Measurements from ENCODE around the gene ADAT3. TPM values are rescaled to one million over a fixed set of nuclear protein-coding genes. Genes with fewer than 3 reads are reported as not detected.
"Not testable (repeated sequence)": the region's sequence is repeated elsewhere in the genome, so short reads cannot be mapped to it uniquely, and the experiment has no call there.

Gene ADAT3
- total RNA-seq, 2 donors from 2014 or later, result 9.9 to 13.8 TPM

DNA sequence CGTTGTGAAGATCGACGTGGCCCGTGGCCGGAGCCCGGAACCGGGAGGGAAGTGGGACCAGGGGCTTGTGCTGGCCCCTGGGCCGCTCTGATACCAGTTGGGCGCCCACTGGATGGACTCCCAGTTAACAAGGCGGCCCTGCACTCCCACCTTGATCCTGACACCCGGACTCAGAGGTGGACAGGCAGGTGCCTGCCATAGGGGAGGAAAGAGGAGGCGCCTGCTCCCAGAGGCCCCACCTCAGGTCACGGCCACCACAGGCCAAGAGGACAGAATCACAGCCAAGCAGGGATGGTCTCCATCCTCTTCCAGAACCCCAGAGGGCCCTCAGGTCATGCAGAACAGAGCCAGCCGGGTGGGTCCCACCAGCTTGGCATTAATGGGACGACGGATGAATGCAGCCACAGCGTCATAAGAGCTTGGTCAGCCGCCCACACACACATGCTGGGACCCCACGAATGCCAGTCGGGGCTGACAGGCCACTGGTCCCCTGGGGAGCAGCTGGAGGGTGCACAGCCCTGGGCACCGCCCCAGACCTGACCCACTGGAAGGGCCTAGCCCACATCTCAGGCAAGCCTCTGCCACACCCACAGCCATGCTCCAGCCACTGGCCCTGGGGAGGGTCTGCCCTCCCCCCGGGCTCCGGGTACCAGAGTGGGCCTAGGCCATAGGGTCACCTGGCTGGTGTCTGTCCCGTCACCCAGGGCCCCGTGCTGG is 32.2 kb upstream of the ADAT3 start:
- Histone ChIP-seq H3K27ac (ENCODE audit: low read depth, low read length) (no peak overlapping the region), H3K4me3 (ENCODE audit: low read length) (no peak overlapping the region), H3K27me3 (ENCODE audit: control insufficient read depth, insufficient read depth, low read length, poor library complexity, severe bottlenecking) (no peaks in the 10 kb centered on the region), H3K9me3 (ENCODE audit: control insufficient read depth, low read length) (no peaks in the 10 kb centered on the region), H3K4me1 (ENCODE audit: control insufficient read depth, insufficient read depth, low read length) (peaks cover 16% of the 10 kb centered on the region), H3K9ac (ENCODE audit: extremely low read depth, low read length, poor library complexity, severe bottlenecking) (no peak overlapping the region), H3K36me3 (ENCODE audit: control insufficient read depth, insufficient read depth, low read length) (no peaks in the 10 kb centered on the region)
- DNase-seq, result no peak
- Mint-ChIP-seq H3K9me3 (no peaks in the 10 kb centered on the region), H3K27me3 (ENCODE audit: insufficient read depth) (no peaks in the 10 kb centered on the region), H3K4me3 (no peak overlapping the region), H3K27ac (no peak overlapping the region), H3K4me1 (peaks cover 22% of the 10 kb centered on the region), H3K36me3 (ENCODE audit: low read depth) (peaks cover 2% of the 10 kb centered on the region)
- TF ChIP-seq CTCF (conservative IDR thresholded peaks at IDR 0.05), result no peak
- 93 to 95% methylated on average over 13 to 25 of the region's 25 CpGs for WGBS, 2 experiments (ENCODE audit: insufficient coverage in 1 of 2, insufficient read length in 1 of 2)

DNA sequence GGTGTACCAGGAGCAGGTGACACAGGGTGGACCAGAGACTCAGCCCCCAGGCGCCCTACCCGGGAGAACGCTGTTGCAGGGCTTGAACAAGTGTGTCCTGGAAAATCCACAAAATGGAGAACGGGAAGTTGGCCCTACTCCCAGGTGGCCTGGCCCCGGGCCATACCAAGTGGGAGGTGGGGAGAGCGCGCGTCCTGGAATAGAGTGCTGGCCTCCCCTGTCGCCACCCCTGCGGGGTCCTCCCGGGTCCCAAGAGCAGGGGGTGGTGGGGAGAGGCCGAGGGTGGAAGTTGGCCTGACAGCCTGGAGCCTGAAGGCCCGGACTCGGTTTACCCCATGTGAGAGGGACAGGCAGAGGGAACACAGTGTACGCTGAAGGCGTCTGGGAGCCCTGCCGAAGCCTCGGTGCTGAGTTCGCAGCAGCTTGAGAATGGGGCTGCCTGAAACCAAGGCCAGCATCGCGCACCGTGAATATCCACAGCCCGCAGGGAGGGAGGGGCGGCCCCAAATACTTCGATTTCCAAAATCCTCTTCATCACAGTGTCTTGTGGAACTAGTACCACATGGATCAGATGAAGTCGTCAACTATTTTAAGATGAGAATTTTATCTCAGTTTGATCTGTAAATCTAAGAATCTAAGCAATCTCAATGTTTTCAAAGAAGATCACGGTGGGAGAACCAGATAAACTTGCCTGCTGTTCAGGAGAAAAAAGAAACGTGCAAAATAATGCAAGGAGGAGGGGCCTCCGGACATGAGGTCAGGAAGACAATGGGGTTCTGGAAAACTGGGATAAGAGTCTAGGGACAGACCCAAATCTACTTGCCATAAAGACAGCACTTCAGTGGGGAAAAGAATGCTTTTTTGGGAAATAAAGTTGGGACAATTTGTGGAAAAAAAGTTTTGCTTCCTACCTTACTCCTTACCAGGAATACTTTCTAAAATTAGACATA is 31.4 kb upstream of the ADAT3 start:
- Mint-ChIP-seq H3K4me1 (peaks cover 22% of the 10 kb centered on the region), H3K4me3 (peak overlapping the region; percentile 96), H3K9me3 (no peaks in the 10 kb centered on the region), H3K36me3 (ENCODE audit: low read depth) (peaks cover 2% of the 10 kb centered on the region), H3K27me3 (ENCODE audit: insufficient read depth) (peaks cover 3% of the 10 kb centered on the region), H3K27ac (peak overlapping the region; percentile 50)
- DNase-seq, result no peak
- no peaks in the 10 kb centered on the region for H3K9me3 ChIP-seq (ENCODE audit: control insufficient read depth, low read length)
- no peaks in the 10 kb centered on the region for H3K36me3 ChIP-seq (ENCODE audit: control insufficient read depth, insufficient read depth, low read length)
- 92 to 93% methylated on average over 22 to 29 of the region's 29 CpGs for WGBS, 2 experiments (ENCODE audit: insufficient coverage in 1 of 2, insufficient read length in 1 of 2)
- H3K4me3 ChIP-seq (ENCODE audit: low read length), result peak overlapping the region; percentile 96
- no peak overlapping the region for H3K9ac ChIP-seq (ENCODE audit: extremely low read depth, low read length, poor library complexity, severe bottlenecking)
- no peak overlapping the region for H3K27ac ChIP-seq (ENCODE audit: low read depth, low read length)
- H3K27me3 ChIP-seq (ENCODE audit: control insufficient read depth, insufficient read depth, low read length, poor library complexity, severe bottlenecking), result no peaks in the 10 kb centered on the region
- H3K4me1 ChIP-seq (ENCODE audit: control insufficient read depth, insufficient read depth, low read length), result peaks cover 16% of the 10 kb centered on the region
- TF ChIP-seq CTCF (conservative IDR thresholded peaks at IDR 0.05), result no peak

GRCh38 chr19:1874554-1875185 is 30.5 kb upstream of the ADAT3 start:
- no peak overlapping the region for H3K27ac ChIP-seq (ENCODE audit: low read depth, low read length)
- 37 to 41% methylated on average over 9 to 13 of the region's 16 CpGs for WGBS, 2 experiments (ENCODE audit: insufficient coverage in 1 of 2, insufficient read length in 1 of 2)
- Mint-ChIP-seq H3K4me3 (peak overlapping the region; percentile 96), H3K27ac (peak overlapping the region; percentile 95), H3K36me3 (ENCODE audit: low read depth) (peaks cover 2% of the 10 kb centered on the region), H3K4me1 (peaks cover 22% of the 10 kb centered on the region), H3K27me3 (ENCODE audit: insufficient read depth) (peaks cover 3% of the 10 kb centered on the region), H3K9me3 (no peaks in the 10 kb centered on the region)
- H3K9me3 ChIP-seq (ENCODE audit: control insufficient read depth, low read length), result no peaks in the 10 kb centered on the region
- peak overlapping the region; percentile 84 for H3K9ac ChIP-seq (ENCODE audit: extremely low read depth, low read length, poor library complexity, severe bottlenecking)
- H3K4me1 ChIP-seq (ENCODE audit: control insufficient read depth, insufficient read depth, low read length), result peaks cover 16% of the 10 kb centered on the region
- no peak for DNase-seq
- H3K4me3 ChIP-seq (ENCODE audit: low read length), result peak overlapping the region; percentile 96
- H3K27me3 ChIP-seq (ENCODE audit: control insufficient read depth, insufficient read depth, low read length, poor library complexity, severe bottlenecking), result no peaks in the 10 kb centered on the region
- no peak for TF ChIP-seq CTCF (conservative IDR thresholded peaks at IDR 0.05)
- no peaks in the 10 kb centered on the region for H3K36me3 ChIP-seq (ENCODE audit: control insufficient read depth, insufficient read depth, low read length)

GRCh38 chr19:1875265-1875645 is 29.9 kb upstream of the ADAT3 start:
- Mint-ChIP-seq H3K27ac (peak overlapping the region; percentile 95), H3K4me3 (peak overlapping the region; percentile 96), H3K4me1 (peaks cover 22% of the 10 kb centered on the region)
- not testable (repeated sequence) for H3K27me3 Mint-ChIP-seq (ENCODE audit: insufficient read depth); H3K36me3 Mint-ChIP-seq (ENCODE audit: low read depth); H3K36me3 ChIP-seq (ENCODE audit: control insufficient read depth, insufficient read depth, low read length); H3K9me3 Mint-ChIP-seq; H3K27ac ChIP-seq (ENCODE audit: low read depth, low read length); H3K27me3 ChIP-seq (ENCODE audit: control insufficient read depth, insufficient read depth, low read length, poor library complexity, severe bottlenecking); H3K9me3 ChIP-seq (ENCODE audit: control insufficient read depth, low read length)
- WGBS, 2 experiments (ENCODE audit: insufficient coverage in 1 of 2, insufficient read length in 1 of 2), result 4 to 7% methylated on average over 7 to 11 of the region's 11 CpGs
- Histone ChIP-seq H3K4me3 (ENCODE audit: low read length) (peak overlapping the region; percentile 96), H3K9ac (ENCODE audit: extremely low read depth, low read length, poor library complexity, severe bottlenecking) (peak overlapping the region; percentile 84), H3K4me1 (ENCODE audit: control insufficient read depth, insufficient read depth, low read length) (peaks cover 16% of the 10 kb centered on the region)
- DNase-seq, result peak; percentile 54

All from endodermal cell (in vitro differentiated cells).